Stimulated activated CD4-positive, alpha-beta T cell treated with anti-CD3 and anti-CD28 coated beads, Interleukin-1b, Interleukin-23, amount 100 ng/mL, for 4 hours (primary cell): Measurements from ENCODE around the gene PSAT1.
A peak's percentile ranks its signal among the peaks of the same experiment; 100 is the strongest.

Experiments
- DNase-seq, 2 donors: peaks; one replicate each; pipeline ENCODE4 v3.0.0-alpha.2; 2020; ENCODE audit warnings: low read depth in 2 of 2

PSAT1 gene

GRCh38 chr9:78365748-78366697 lies 69.1 kb downstream of the PSAT1 start:
- no peak for DNase-seq

GRCh38 chr9:78366827-78367226 lies 69.9 kb downstream of the PSAT1 start:
- DNase-seq, result no peak

GRCh38 chr9:78368236-78368635 lies 71.3 kb downstream of the PSAT1 start:
- no peak for DNase-seq

GRCh38 chr9:78369639-78370219 lies 72.8 kb downstream of the PSAT1 start:
- DNase-seq, result peak; percentile 28 to 35

GRCh38 chr9:78370991-78371390 lies 74.1 kb downstream of the PSAT1 start:
- DNase-seq, result no peak

- no peak for DNase-seq
Measured at GRCh38 chr9:78371981-78372380, 75.1 kb downstream of the PSAT1 start.
